ENCODE data around the gene CLTB. TPM values are rescaled to one million over a fixed set of nuclear protein-coding genes. Genes with fewer than 3 reads are reported as not detected.

CLTB gene
- total and polyA plus RNA-seq, 2 of the 13 experiments (the other 11 are each of a cell fraction or from before 2014, with no cell fraction given), result 23.3 to 33.8 TPM

DNA sequence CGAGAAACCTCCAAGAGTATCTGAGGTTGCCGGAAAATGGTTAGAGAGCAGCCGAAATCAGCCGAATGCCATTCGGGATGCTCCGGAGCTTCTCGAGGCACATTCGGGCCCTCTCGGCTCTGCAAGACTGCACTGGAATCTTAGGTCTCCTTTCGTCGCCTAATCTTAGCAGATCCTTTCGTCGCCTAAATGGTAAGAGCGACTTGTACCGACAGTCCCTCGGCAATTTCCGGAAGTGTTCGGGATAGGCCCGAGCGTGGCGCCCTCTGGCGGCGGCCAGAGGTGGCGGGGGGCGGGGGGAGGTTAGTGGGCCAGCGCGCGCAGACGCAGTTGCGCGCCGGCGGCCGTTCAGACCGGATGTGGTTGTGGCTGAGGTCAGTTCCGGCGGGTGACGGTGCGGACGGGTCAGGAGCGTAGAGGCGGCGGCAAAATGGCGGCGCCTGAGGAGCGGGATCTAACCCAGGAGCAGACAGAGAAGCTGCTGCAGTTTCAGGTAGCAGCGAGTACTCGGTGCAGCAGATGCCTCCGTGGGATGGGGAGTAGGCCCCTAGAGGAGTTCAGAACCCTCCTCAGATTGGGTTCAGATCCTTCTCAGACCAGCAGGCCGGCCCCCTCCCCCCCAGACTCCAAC is 31.8 kb upstream of the CLTB start, which contains the start of gene FAF2 (continued):
- TF ChIP-seq ZNF280D (CRISPR knock-in tag; IDR thresholded peaks at IDR 0.05) (no peak), ZNF30 (CRISPR knock-in tag; IDR thresholded peaks at IDR 0.05) (0 out of 2 replicates have a peak, but pooled peaks have one; percentile 22), HOXD1 (CRISPR knock-in tag; IDR thresholded peaks at IDR 0.05) (no peak; the same call in 1 of the 2 replicates), NFIC (IDR thresholded peaks at IDR 0.05; ENCODE audit: low read length) (no peak), RCOR2 (CRISPR knock-in tag; IDR thresholded peaks at IDR 0.05) (no peak), SMAD1 (CRISPR knock-in tag; IDR thresholded peaks at IDR 0.05; ENCODE audit: borderline replicate concordance, low read depth) (no peak), ZMYM3 (CRISPR knock-in tag; IDR thresholded peaks at IDR 0.05) (no peak; the same call in 1 of the 2 replicates), ZBTB7B (CRISPR knock-in tag; IDR thresholded peaks at IDR 0.05) (no peak), LBX2 (CRISPR knock-in tag; IDR thresholded peaks at IDR 0.05; ENCODE audit: borderline replicate concordance) (no peak), PRDM10 (CRISPR knock-in tag; IDR thresholded peaks at IDR 0.05; ENCODE audit: low read depth) (no peak), ZSCAN29 (CRISPR knock-in tag; conservative IDR thresholded peaks at IDR 0.05) (no peak), ARNT (IDR thresholded peaks at IDR 0.05) (no peak), TEAD3 (CRISPR knock-in tag; optimal IDR thresholded peaks at IDR 0.05; ENCODE audit: borderline replicate concordance) (peak; percentile 19), PHF21A (CRISPR knock-in tag; IDR thresholded peaks at IDR 0.05) (no peak), YEATS4 (CRISPR knock-in tag; IDR thresholded peaks at IDR 0.05; ENCODE audit: borderline replicate concordance) (peak; percentile 64), PHF8 (CRISPR knock-in tag; IDR thresholded peaks at IDR 0.05) (peak; percentile 80)
- TF ChIP-seq, protein P1, sequence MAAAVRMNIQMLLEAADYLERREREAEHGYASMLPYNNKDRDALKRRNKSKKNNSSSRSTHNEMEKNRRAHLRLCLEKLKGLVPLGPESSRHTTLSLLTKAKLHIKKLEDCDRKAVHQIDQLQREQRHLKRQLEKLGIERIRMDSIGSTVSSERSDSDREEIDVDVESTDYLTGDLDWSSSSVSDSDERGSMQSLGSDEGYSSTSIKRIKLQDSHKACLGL (CRISPR knock-in tag; IDR thresholded peaks at IDR 0.05), result no peak; the same call in 1 of the 2 replicates
- TF ChIP-seq, protein P2, sequence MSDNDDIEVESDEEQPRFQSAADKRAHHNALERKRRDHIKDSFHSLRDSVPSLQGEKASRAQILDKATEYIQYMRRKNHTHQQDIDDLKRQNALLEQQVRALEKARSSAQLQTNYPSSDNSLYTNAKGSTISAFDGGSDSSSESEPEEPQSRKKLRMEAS (IDR thresholded peaks at IDR 0.05), result no peak
- TF ChIP-seq, protein P3, sequence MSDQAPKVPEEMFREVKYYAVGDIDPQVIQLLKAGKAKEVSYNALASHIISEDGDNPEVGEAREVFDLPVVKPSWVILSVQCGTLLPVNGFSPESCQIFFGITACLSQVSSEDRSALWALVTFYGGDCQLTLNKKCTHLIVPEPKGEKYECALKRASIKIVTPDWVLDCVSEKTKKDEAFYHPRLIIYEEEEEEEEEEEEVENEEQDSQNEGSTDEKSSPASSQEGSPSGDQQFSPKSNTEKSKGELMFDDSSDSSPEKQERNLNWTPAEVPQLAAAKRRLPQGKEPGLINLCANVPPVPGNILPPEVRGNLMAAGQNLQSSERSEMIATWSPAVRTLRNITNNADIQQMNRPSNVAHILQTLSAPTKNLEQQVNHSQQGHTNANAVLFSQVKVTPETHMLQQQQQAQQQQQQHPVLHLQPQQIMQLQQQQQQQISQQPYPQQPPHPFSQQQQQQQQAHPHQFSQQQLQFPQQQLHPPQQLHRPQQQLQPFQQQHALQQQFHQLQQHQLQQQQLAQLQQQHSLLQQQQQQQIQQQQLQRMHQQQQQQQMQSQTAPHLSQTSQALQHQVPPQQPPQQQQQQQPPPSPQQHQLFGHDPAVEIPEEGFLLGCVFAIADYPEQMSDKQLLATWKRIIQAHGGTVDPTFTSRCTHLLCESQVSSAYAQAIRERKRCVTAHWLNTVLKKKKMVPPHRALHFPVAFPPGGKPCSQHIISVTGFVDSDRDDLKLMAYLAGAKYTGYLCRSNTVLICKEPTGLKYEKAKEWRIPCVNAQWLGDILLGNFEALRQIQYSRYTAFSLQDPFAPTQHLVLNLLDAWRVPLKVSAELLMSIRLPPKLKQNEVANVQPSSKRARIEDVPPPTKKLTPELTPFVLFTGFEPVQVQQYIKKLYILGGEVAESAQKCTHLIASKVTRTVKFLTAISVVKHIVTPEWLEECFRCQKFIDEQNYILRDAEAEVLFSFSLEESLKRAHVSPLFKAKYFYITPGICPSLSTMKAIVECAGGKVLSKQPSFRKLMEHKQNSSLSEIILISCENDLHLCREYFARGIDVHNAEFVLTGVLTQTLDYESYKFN (CRISPR knock-in tag; conservative IDR thresholded peaks at IDR 0.05), result peak; percentile 55; the same call in 1 of the 2 replicates

Measured in HepG2 (cell line).